HCT116 (cell line): ENCODE data around the gene RAB37. TPM values are rescaled to one million over a fixed set of nuclear protein-coding genes. Genes with fewer than 3 reads are reported as not detected.

Experiments
- ATAC-seq: fragments of 200-7000 bp; cut with Tn5 transposase; 2 replicates; pipeline ENCODE4 v1.9.1; 2020; ENCODE audit warnings: mild to moderate bottlenecking, moderate library complexity
- BruUV-seq: library from RNA; stranded (reverse); fragments of 400-500 nt; replicated peaks from 2 replicates; lab custom pipeline; 2021; lab: Mats Ljungman, UMichigan
- CTCF ChIA-PET: fragments of 300-600 bp; sonication (Branson Sonifier 250); formaldehyde crosslinking; loops from one replicate; lab custom pipeline; 2021; ENCODE audit warnings: antibody characterized with exemption; lab: Charles Lee
- POLR2A ChIA-PET: fragments of 300-600, 350-600 bp; sonication (Branson Sonifier 250); formaldehyde crosslinking; loops from one replicate; lab custom pipeline; 2021; ENCODE audit warnings: antibody characterized with exemption; lab: Charles Lee
- RAD21 ChIA-PET, 2 experiments: fragments of 300-600 bp; sonication (Branson Sonifier 250); formaldehyde crosslinking; loops; one replicate each; lab custom pipeline; 2023; ENCODE audit warnings: low total read pairs in 2 of 2; ENCODE audit not compliant: uncharacterized antibody in 2 of 2, unreplicated experiment in 2 of 2, low non-redundant PET in 1 of 2; lab: Charles Lee
- DNase-seq: peaks from one replicate; pipeline ENCODE4 v3.0.0-alpha.2; 2010; ENCODE audit warnings: low read depth, low spot score
- H2AFZ ChIP-seq: fragments of 200-600 bp; shearing (Covaris generic), sonication (generic); 2 replicates; pipeline ENCODE4 v1.6.1; 2017; ENCODE audit warnings: low read depth, mixed run types, mixed read lengths, antibody characterized with exemption, low read length; ENCODE audit not compliant: poor library complexity, severe bottlenecking
- H3K27ac ChIP-seq: 2 replicates; pipeline ENCODE4 v1.5.1; 2012; ENCODE audit warnings: low read depth, low read length
- H3K27me3 ChIP-seq: fragments of 200-600 bp; sonication (generic); 2 replicates; pipeline ENCODE4 v1.6.1; 2016; ENCODE audit warnings: mixed run types, low read length, mixed read lengths; ENCODE audit not compliant: insufficient read depth
- H3K36me3 ChIP-seq, 2 experiments: fragments of 200-500 bp in 1 of 2; fragments of 200-600 bp in 1 of 2; sonication (Bioruptor generic) in 1 of 2; sonication (generic) in 1 of 2; 2 replicates each; pipeline versions ENCODE4 v1.5.1 to v1.6.1; 2014 to 2016; ENCODE audit warnings: low read length in 2 of 2, inconsistent platforms in 1 of 2, mixed read lengths in 1 of 2, mixed run types in 1 of 2; ENCODE audit not compliant: insufficient read depth in 2 of 2, control insufficient read depth in 1 of 2
- H3K4me1 ChIP-seq, 2 experiments: fragments of 200-600 bp in 1 of 2; sonication (generic) in 1 of 2; 2 replicates each; pipeline versions ENCODE4 v1.5.1 to v1.6.1; 2012 to 2017; ENCODE audit warnings: low read length in 2 of 2, inconsistent platforms in 1 of 2, mild to moderate bottlenecking in 1 of 2, mixed read lengths in 1 of 2, mixed run types in 1 of 2, moderate library complexity in 1 of 2; ENCODE audit not compliant: insufficient read depth in 2 of 2, control insufficient read depth in 1 of 2
- H3K4me2 ChIP-seq: fragments of 200-600 bp; sonication (generic); 2 replicates; pipeline ENCODE4 v1.6.1; 2017; ENCODE audit warnings: mixed run types, low read length, mixed read lengths
- H3K4me3 ChIP-seq, 2 experiments: fragments of 200-600 bp in 1 of 2; sonication (generic) in 1 of 2; replicated peaks in 1 of 2; 2 replicates each; pipeline ENCODE4 v1.5.1; 2011 to 2016; ENCODE audit warnings: low read length in 2 of 2, control low read depth in 1 of 2, low read depth in 1 of 2, mild to moderate bottlenecking in 1 of 2, mixed read lengths in 1 of 2, mixed run types in 1 of 2
- H3K79me2 ChIP-seq: fragments of 200-600 bp; sonication (generic); 2 replicates; pipeline ENCODE4 v1.6.1; 2017; ENCODE audit warnings: mild to moderate bottlenecking, mixed run types, low read length, moderate library complexity, mixed read lengths; ENCODE audit not compliant: insufficient read depth
- H3K9ac ChIP-seq: fragments of 200-600 bp; sonication (generic); 2 replicates; pipeline ENCODE4 v1.6.1; 2016; ENCODE audit warnings: low read length, mixed read lengths
- H3K9me2 ChIP-seq: fragments of 200-600 bp; sonication (generic), shearing (Covaris generic); 2 replicates; pipeline ENCODE4 v1.6.1; 2017; ENCODE audit warnings: mixed run types, mild to moderate bottlenecking, moderate library complexity; ENCODE audit not compliant: insufficient read depth
- H3K9me3 ChIP-seq, 2 experiments: fragments of 200-500 bp in 1 of 2; fragments of 200-600 bp in 1 of 2; sonication (Bioruptor generic) in 1 of 2; sonication (generic) in 1 of 2; 2 replicates each; pipeline ENCODE4 v1.6.1; 2014 to 2017; ENCODE audit warnings: low read length in 2 of 2, mixed read lengths in 2 of 2, inconsistent platforms in 1 of 2, low read depth in 1 of 2, mild to moderate bottlenecking in 1 of 2, mixed run types in 1 of 2, moderate library complexity in 1 of 2; ENCODE audit not compliant: control insufficient read depth in 1 of 2, insufficient read depth in 1 of 2
- H4K20me1 ChIP-seq: fragments of 200-600 bp; sonication (generic), shearing (Covaris generic); 2 replicates; pipeline ENCODE4 v1.6.1; 2017; ENCODE audit warnings: mixed run types, mild to moderate bottlenecking, moderate library complexity; ENCODE audit not compliant: insufficient read depth
- CEBPB ChIP-seq: IDR thresholded peaks from 2 replicates; pipeline ENCODE4 v1.6.1; 2012; ENCODE audit warnings: low read depth
- JUND ChIP-seq: IDR thresholded peaks from 2 replicates; pipeline ENCODE4 v1.6.1; 2012
- SIN3A ChIP-seq: IDR thresholded peaks from 2 replicates; pipeline ENCODE4 v1.6.1; 2012; ENCODE audit warnings: low read depth
- ZFX ChIP-seq: fragments of 450-650 bp; IDR thresholded peaks from 2 replicates; pipeline ENCODE4 v1.6.1; 2017
- intact Hi-C: fragments of 100-400 bp; cut with micrococcal nuclease; formaldehyde crosslinking; loops from 2 replicates; pipeline ENCODE4 v1.10.0; 2022
- microRNA-seq: library from miRNA; unstranded; fragments of <30 nt; microRNA quantifications from one replicate; pipeline ENCODE4, GENCODE V29; 2016; ENCODE audit warnings: borderline number of aligned reads
- total RNA-seq: library from RNA; stranded (reverse); gene quantifications from one replicate; pipeline ENCODE4 v1.2.1, GENCODE V29; 2021; ENCODE audit not compliant: unreplicated experiment
- TF ChIP-seq, protein P1 (sequence below): IDR thresholded peaks from 2 replicates; pipeline ENCODE4 v1.6.1; 2011; ENCODE audit warnings: mild to moderate bottlenecking, low read length, moderate library complexity; ENCODE audit not compliant: insufficient replicate concordance; ENCODE audit errors: extremely low read depth
- TF ChIP-seq, protein P2 (sequence below): IDR thresholded peaks from 2 replicates; pipeline ENCODE4 v1.6.1; 2012; ENCODE audit warnings: low read depth
- TF ChIP-seq, protein P3 (sequence below): IDR thresholded peaks from 2 replicates; pipeline ENCODE4 v1.6.1; 2012

The RAB37 gene
- total RNA-seq, 1 experiment from 2014 or later = 8.2 TPM

DNA sequence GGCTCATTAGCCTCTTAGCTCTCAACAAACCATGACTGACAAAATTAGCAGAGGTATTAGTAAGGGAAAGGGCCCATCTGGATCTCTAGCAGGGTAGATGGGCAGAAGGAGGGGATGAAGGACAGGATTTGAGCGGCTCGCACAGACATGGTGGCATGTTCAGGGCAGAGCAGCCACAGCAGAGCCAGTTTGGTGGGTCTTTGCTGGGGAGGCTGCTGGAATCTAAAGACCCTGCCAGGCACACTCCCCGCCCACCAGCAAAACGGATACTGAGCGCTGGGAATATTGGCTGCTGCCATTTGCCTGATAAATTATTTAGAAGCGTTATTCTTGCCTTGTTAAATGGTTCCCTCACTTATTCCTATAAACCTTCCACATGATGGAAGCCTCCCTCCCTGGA, 59.8 kb downstream of the RAB37 start:
- TF ChIP-seq JUND = no peak
- TF ChIP-seq, protein P1, sequence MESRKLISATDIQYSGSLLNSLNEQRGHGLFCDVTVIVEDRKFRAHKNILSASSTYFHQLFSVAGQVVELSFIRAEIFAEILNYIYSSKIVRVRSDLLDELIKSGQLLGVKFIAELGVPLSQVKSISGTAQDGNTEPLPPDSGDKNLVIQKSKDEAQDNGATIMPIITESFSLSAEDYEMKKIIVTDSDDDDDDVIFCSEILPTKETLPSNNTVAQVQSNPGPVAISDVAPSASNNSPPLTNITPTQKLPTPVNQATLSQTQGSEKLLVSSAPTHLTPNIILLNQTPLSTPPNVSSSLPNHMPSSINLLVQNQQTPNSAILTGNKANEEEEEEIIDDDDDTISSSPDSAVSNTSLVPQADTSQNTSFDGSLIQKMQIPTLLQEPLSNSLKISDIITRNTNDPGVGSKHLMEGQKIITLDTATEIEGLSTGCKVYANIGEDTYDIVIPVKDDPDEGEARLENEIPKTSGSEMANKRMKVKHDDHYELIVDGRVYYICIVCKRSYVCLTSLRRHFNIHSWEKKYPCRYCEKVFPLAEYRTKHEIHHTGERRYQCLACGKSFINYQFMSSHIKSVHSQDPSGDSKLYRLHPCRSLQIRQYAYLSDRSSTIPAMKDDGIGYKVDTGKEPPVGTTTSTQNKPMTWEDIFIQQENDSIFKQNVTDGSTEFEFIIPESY = no peak
- no peak for TF ChIP-seq SIN3A
- no peak for TF ChIP-seq ZFX
- TF ChIP-seq, protein P2, sequence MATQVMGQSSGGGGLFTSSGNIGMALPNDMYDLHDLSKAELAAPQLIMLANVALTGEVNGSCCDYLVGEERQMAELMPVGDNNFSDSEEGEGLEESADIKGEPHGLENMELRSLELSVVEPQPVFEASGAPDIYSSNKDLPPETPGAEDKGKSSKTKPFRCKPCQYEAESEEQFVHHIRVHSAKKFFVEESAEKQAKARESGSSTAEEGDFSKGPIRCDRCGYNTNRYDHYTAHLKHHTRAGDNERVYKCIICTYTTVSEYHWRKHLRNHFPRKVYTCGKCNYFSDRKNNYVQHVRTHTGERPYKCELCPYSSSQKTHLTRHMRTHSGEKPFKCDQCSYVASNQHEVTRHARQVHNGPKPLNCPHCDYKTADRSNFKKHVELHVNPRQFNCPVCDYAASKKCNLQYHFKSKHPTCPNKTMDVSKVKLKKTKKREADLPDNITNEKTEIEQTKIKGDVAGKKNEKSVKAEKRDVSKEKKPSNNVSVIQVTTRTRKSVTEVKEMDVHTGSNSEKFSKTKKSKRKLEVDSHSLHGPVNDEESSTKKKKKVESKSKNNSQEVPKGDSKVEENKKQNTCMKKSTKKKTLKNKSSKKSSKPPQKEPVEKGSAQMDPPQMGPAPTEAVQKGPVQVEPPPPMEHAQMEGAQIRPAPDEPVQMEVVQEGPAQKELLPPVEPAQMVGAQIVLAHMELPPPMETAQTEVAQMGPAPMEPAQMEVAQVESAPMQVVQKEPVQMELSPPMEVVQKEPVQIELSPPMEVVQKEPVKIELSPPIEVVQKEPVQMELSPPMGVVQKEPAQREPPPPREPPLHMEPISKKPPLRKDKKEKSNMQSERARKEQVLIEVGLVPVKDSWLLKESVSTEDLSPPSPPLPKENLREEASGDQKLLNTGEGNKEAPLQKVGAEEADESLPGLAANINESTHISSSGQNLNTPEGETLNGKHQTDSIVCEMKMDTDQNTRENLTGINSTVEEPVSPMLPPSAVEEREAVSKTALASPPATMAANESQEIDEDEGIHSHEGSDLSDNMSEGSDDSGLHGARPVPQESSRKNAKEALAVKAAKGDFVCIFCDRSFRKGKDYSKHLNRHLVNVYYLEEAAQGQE = no peak
- no peak for TF ChIP-seq CEBPB
- TF ChIP-seq, protein P3, sequence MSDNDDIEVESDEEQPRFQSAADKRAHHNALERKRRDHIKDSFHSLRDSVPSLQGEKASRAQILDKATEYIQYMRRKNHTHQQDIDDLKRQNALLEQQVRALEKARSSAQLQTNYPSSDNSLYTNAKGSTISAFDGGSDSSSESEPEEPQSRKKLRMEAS = no peak
- Histone ChIP-seq H3K4me2 (no peak overlapping the region), H3K4me1 (peaks cover 0 to 6% of the 10 kb centered on the region in 2 experiments; a peak in 1 of 4 replicates), H2AFZ (no peak overlapping the region), H3K4me3 (no peak overlapping the region), H3K9ac (no peak overlapping the region), H3K9me3 (no peaks in the 10 kb centered on the region), H3K27me3 (no peaks in the 10 kb centered on the region), H3K9me2 (no peaks in the 10 kb centered on the region), H3K36me3 (peaks cover 4 to 8% of the 10 kb centered on the region in 2 experiments; a peak in 2 of 4 replicates), H3K79me2 (no peaks in the 10 kb centered on the region), H3K27ac (no peak overlapping the region), H4K20me1 (no peaks in the 10 kb centered on the region)
- intact Hi-C loops = no loop called here
- no peak for ATAC-seq
- ChIA-PET CTCF (no interaction called here), POLR2A (no interaction called here), RAD21 (no interaction called here)
- no TSS peak for BruUV-seq
- DNase-seq = no peak

Small RNAs within 50 kb of the gene (microRNA-seq; reads per million reads assigned to microRNA genes)
- gene MIR3615 = 241 reads per million, percentile 68 among the genes with 10 or more reads in this experiment

Other genes starting within 250 kb of the RAB37 start
- gene CD300LB, start 205.8 kb upstream of the RAB37 start, total RNA-seq = not detected
- gene CD300C, start 191.1 kb upstream of the RAB37 start, total RNA-seq = 0.15 TPM
- not detected for gene CD300H, start 169.7 kb upstream of the RAB37 start, total RNA-seq
- gene CD300LD, start 145.0 kb upstream of the RAB37 start, total RNA-seq = not detected
- gene CD300E, start 113.5 kb upstream of the RAB37 start, total RNA-seq = not detected
- not detected for gene CD300LF, start 24.3 kb upstream of the RAB37 start, total RNA-seq
- 129 TPM for gene NHERF1, start 11.4 kb downstream of the RAB37 start, total RNA-seq
- gene NAT9, start 39.1 kb downstream of the RAB37 start, total RNA-seq = 88.7 TPM
- 2.2 TPM for gene GRIN2C, start 122.6 kb downstream of the RAB37 start, total RNA-seq
- gene FDXR, start 135.7 kb downstream of the RAB37 start, total RNA-seq = 98.8 TPM
- not detected for gene FADS6, start 156.4 kb downstream of the RAB37 start, total RNA-seq
- gene USH1G, start 186.0 kb downstream of the RAB37 start, total RNA-seq = 3.1 TPM
- gene OTOP2, start 187.0 kb downstream of the RAB37 start, total RNA-seq = not detected
- gene OTOP3, start 198.6 kb downstream of the RAB37 start, total RNA-seq = not detected
- gene HID1, start 235.5 kb downstream of the RAB37 start, total RNA-seq = 43.8 TPM